Activated T-helper 1 cell treated with anti-CD3 and anti-CD28 coated beads, Interleukin-12 subunit alpha, Interleukin-12 subunit beta, Interleukin-2, Interleukin-4 antibody, amounts not matched to agents 30 ng/mL and 10 ng/mL and 1 ng/mL, durations not matched to agents 14 hours and 24 hours and 36 hours (primary cell): ENCODE measurements around the gene TNKS2. TPM values are rescaled to one million over a fixed set of nuclear protein-coding genes. Genes with fewer than 3 reads are reported as not detected.
"Not testable (repeated sequence)": the region's sequence is repeated elsewhere in the genome, so short reads cannot be mapped to it uniquely, and the experiment has no call there.

Experiments
- DNase-seq: peaks from one replicate; pipeline ENCODE4 v3.0.0; 2021; ENCODE audit warnings: low spot score
- H3K27ac Mint-ChIP-seq: one replicate; pipeline ENCODE4 v1.8.0; 2021; ENCODE audit warnings: mild to moderate bottlenecking, mixed read lengths
- H3K27me3 Mint-ChIP-seq: one replicate; pipeline ENCODE4 v1.8.0; 2022; ENCODE audit warnings: mild to moderate bottlenecking, moderate library complexity, mixed read lengths; ENCODE audit not compliant: insufficient read depth
- H3K36me3 Mint-ChIP-seq: one replicate; pipeline ENCODE4 v1.8.0; 2021; ENCODE audit warnings: low read depth, mixed read lengths
- H3K4me1 Mint-ChIP-seq: one replicate; pipeline ENCODE4 v1.8.0; 2021; ENCODE audit warnings: low read depth, mixed read lengths
- H3K4me3 Mint-ChIP-seq: one replicate; pipeline ENCODE4 v1.8.0; 2021; ENCODE audit warnings: mild to moderate bottlenecking, moderate library complexity, mixed read lengths
- H3K9me3 Mint-ChIP-seq: one replicate; pipeline ENCODE4 v1.8.0; 2021; ENCODE audit warnings: mixed read lengths
- intact Hi-C: fragments of 100-400 bp; cut with micrococcal nuclease; formaldehyde crosslinking; loops from one replicate; pipeline ENCODE4 v1.15.1; 2024
- total RNA-seq: library from RNA; stranded (reverse); gene quantifications from 2 replicates; pipeline ENCODE4 v1.2.3, GENCODE V29; 2022

The TNKS2 gene
- total RNA-seq = 29.9 and 30.6 TPM in 2 replicates

- H3K4me3 Mint-ChIP-seq = peak within 1 kb of the TSS; percentile 97
- peaks cover 62% of the 10 kb centered on the region for H3K4me1 Mint-ChIP-seq
- intact Hi-C loops = loop anchor here (1.0 to 10.0 kb wide), 15 partner anchors 40 to 1047 kb away; partner anchors contain the start of genes CPEB3, EXOC6, HECTD2 and KIF11
These were observed at the start of gene TNKS2 for GRCh38 chr10:91797874-91798648. Gene TNKS2 (plus strand): TSS chr10:91798426. CDS start chr10:91798691, 265 bp downstream.

GRCh38 chr10:91749592-91749991, 48.6 kb upstream of the TNKS2 start:
- H3K9me3 Mint-ChIP-seq, intact Hi-C loops, H3K36me3 Mint-ChIP-seq, DNase-seq, H3K4me3 Mint-ChIP-seq, H3K27ac Mint-ChIP-seq, H3K27me3 Mint-ChIP-seq, H3K4me1 Mint-ChIP-seq: not testable (repeated sequence)

More at GRCh38 chr10:91797874-91798648, at the start of gene TNKS2:
- H3K36me3 Mint-ChIP-seq = peaks cover 28% of the 10 kb centered on the region
- peak within 1 kb of the TSS; percentile 98 for H3K27ac Mint-ChIP-seq
- H3K9me3 Mint-ChIP-seq = no peaks in the 10 kb centered on the region
- H3K27me3 Mint-ChIP-seq = no peaks in the 10 kb centered on the region
- peak; percentile 93 for DNase-seq

DNA sequence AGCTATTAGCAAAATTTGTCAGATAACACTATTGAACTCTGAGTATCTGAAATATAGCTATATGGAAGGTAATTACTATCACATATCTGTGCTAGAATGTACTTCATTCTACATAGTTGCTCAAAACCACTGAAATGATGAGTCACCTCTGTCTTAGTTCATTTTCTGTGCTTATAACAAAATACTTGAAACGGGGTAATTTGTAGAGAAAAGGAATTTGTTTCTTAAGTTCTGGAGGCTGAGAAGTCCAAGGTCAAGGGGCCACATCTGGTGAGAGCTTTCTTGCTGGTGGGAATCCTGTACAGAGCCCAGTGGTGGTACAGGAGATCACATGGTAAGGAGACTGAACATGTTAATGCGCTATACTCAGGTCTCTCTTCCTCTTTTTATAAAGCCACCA, 41.9 kb upstream of the TNKS2 start:
- no peak overlapping the region for H3K27ac Mint-ChIP-seq
- peaks cover 19% of the 10 kb centered on the region for H3K27me3 Mint-ChIP-seq
- H3K4me1 Mint-ChIP-seq = no peaks in the 10 kb centered on the region
- no peaks in the 10 kb centered on the region for H3K9me3 Mint-ChIP-seq
- DNase-seq = no peak
- H3K36me3 Mint-ChIP-seq = no peaks in the 10 kb centered on the region
- intact Hi-C loops = loop anchor here (5.0 kb wide), 2 partner anchors 71 to 101 kb away; no protein-coding TSS in a partner anchor
- H3K4me3 Mint-ChIP-seq = no peak overlapping the region

- no peak overlapping the region for H3K27ac Mint-ChIP-seq
- no peaks in the 10 kb centered on the region for H3K4me1 Mint-ChIP-seq
- peaks cover 37% of the 10 kb centered on the region for H3K27me3 Mint-ChIP-seq
- intact Hi-C loops = loop anchor here (1.0 to 5.0 kb wide), 6 partner anchors 39 to 677 kb away; no protein-coding TSS in a partner anchor
- H3K4me3 Mint-ChIP-seq = no peak overlapping the region
- no peaks in the 10 kb centered on the region for H3K36me3 Mint-ChIP-seq
- no peak for DNase-seq
- no peaks in the 10 kb centered on the region for H3K9me3 Mint-ChIP-seq
These were observed 39.7 kb upstream of the TNKS2 start for GRCh38 chr10:91758303-91759146.

- intact Hi-C loops = loop anchor here (2.0 to 5.0 kb wide), 3 partner anchors 68 to 461 kb away; no protein-coding TSS in a partner anchor
- no peak overlapping the region for H3K4me3 Mint-ChIP-seq
- H3K27me3 Mint-ChIP-seq = peaks cover 38% of the 10 kb centered on the region
These were observed 38.6 kb upstream of the TNKS2 start for GRCh38 chr10:91759581-91759986.

GRCh38 chr10:91761721-91762120, 36.5 kb upstream of the TNKS2 start:
- peaks cover 34% of the 10 kb centered on the region for H3K27me3 Mint-ChIP-seq
- no peak for DNase-seq
- H3K9me3 Mint-ChIP-seq = no peaks in the 10 kb centered on the region
- intact Hi-C loops = no loop called here
- no peak overlapping the region for H3K27ac Mint-ChIP-seq
- H3K36me3 Mint-ChIP-seq = no peaks in the 10 kb centered on the region
- no peaks in the 10 kb centered on the region for H3K4me1 Mint-ChIP-seq
- H3K4me3 Mint-ChIP-seq = no peak overlapping the region

More at GRCh38 chr10:91759581-91759986, 38.6 kb upstream of the TNKS2 start:
- no peaks in the 10 kb centered on the region for H3K36me3 Mint-ChIP-seq
- H3K9me3 Mint-ChIP-seq = no peaks in the 10 kb centered on the region
- no peak for DNase-seq
- no peaks in the 10 kb centered on the region for H3K4me1 Mint-ChIP-seq
- no peak overlapping the region for H3K27ac Mint-ChIP-seq

GRCh38 chr10:91762878-91763277, 35.3 kb upstream of the TNKS2 start:
- no peak overlapping the region for H3K27ac Mint-ChIP-seq
- DNase-seq = no peak
- H3K27me3 Mint-ChIP-seq = peaks cover 29% of the 10 kb centered on the region
- intact Hi-C loops = no loop called here
- no peak overlapping the region for H3K4me3 Mint-ChIP-seq
- no peaks in the 10 kb centered on the region for H3K36me3 Mint-ChIP-seq
- H3K9me3 Mint-ChIP-seq = no peaks in the 10 kb centered on the region
- H3K4me1 Mint-ChIP-seq = no peaks in the 10 kb centered on the region

- H3K4me3 Mint-ChIP-seq = no peak overlapping the region
- no peaks in the 10 kb centered on the region for H3K36me3 Mint-ChIP-seq
- peaks cover 29% of the 10 kb centered on the region for H3K27me3 Mint-ChIP-seq
- H3K9me3 Mint-ChIP-seq = no peaks in the 10 kb centered on the region
- H3K27ac Mint-ChIP-seq = no peak overlapping the region
- intact Hi-C loops = no loop called here
- DNase-seq = no peak
- H3K4me1 Mint-ChIP-seq = no peaks in the 10 kb centered on the region
These were observed 31.6 kb upstream of the TNKS2 start for GRCh38 chr10:91766676-91767075.

DNA sequence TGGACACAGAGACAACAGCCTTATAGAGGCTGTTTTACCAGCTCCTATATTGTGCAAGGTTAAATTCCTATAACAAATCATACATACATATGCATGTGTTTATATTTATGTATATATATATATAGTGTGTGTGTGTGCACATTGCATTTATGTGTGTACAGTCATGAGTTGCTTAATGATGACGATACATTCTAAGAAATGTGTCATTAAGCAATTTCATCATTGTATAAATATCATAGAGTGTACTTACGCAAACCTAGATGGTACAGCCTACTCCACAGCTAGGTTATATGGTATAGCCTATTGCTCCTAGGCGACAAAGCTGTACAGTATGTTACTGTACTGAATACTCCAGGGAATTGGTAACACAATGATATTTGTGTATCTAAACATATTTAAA, 30.1 kb upstream of the TNKS2 start:
- no peak for DNase-seq
- H3K4me3 Mint-ChIP-seq = no peak overlapping the region
- H3K27me3 Mint-ChIP-seq = peaks cover 20% of the 10 kb centered on the region
- intact Hi-C loops = no loop called here
- no peaks in the 10 kb centered on the region for H3K36me3 Mint-ChIP-seq
- no peak overlapping the region for H3K27ac Mint-ChIP-seq
- no peaks in the 10 kb centered on the region for H3K4me1 Mint-ChIP-seq
- no peaks in the 10 kb centered on the region for H3K9me3 Mint-ChIP-seq

GRCh38 chr10:91771907-91772306, 26.3 kb upstream of the TNKS2 start:
- H3K4me1 Mint-ChIP-seq = no peaks in the 10 kb centered on the region
- H3K27ac Mint-ChIP-seq = no peak overlapping the region
- DNase-seq = no peak
- no peak overlapping the region for H3K4me3 Mint-ChIP-seq
- peaks cover 22% of the 10 kb centered on the region for H3K27me3 Mint-ChIP-seq
- no peaks in the 10 kb centered on the region for H3K36me3 Mint-ChIP-seq
- intact Hi-C loops = no loop called here
- no peaks in the 10 kb centered on the region for H3K9me3 Mint-ChIP-seq

GRCh38 chr10:91772461-91772860, 25.8 kb upstream of the TNKS2 start:
- no peaks in the 10 kb centered on the region for H3K4me1 Mint-ChIP-seq
- H3K9me3 Mint-ChIP-seq = no peaks in the 10 kb centered on the region
- H3K27ac Mint-ChIP-seq = no peak overlapping the region
- no peak overlapping the region for H3K4me3 Mint-ChIP-seq
- peaks cover 23% of the 10 kb centered on the region for H3K27me3 Mint-ChIP-seq
- H3K36me3 Mint-ChIP-seq = no peaks in the 10 kb centered on the region
- DNase-seq = no peak
- intact Hi-C loops = no loop called here

DNA sequence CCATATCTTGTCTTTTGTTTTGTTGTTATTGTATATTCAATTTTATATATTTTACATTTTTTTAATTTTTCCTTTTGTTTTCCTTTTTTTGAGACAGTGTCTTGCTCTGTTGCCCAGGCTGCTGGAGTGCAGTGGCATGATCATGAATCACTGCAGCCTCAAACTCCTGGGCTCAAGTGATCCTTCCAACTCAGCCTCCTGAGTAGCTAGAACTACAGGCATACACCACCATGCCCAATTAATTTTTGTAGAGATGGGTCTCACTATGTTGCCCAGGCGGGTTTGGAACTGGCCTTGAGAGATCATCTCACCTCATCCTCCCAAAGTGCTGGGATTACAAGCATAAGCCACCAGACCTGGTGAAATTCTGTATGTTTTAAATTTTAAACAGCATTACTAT, 25.4 kb upstream of the TNKS2 start:
- no peaks in the 10 kb centered on the region for H3K4me1 Mint-ChIP-seq

DNA sequence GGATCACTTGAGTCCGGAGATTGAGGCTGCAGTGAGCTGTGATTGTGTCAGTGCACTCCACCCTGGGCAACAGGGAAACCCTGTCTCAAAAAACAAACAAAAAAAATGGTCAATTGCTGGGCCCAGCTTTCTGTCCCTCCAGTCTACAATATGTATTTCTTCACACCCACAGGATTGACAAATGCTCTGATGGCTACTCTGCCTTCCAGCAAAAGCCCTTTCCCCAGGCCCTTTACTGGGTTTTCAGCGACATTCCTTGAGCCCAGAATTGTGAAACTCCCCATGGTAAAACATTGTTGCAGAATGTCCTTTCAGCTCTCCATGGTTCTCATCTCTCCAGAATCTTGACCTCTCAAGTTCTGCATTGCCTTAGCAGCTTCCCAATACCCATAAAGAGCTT, 23.7 kb upstream of the TNKS2 start:
- no peak overlapping the region for H3K4me3 Mint-ChIP-seq
- no peaks in the 10 kb centered on the region for H3K9me3 Mint-ChIP-seq
- DNase-seq = no peak
- peaks cover 33% of the 10 kb centered on the region for H3K27me3 Mint-ChIP-seq
- no peaks in the 10 kb centered on the region for H3K36me3 Mint-ChIP-seq
- intact Hi-C loops = no loop called here
- no peak overlapping the region for H3K27ac Mint-ChIP-seq
- no peaks in the 10 kb centered on the region for H3K4me1 Mint-ChIP-seq

More for the DNA sequence above, 25.4 kb upstream of the TNKS2 start:
- no peak for DNase-seq
- Mint-ChIP-seq H3K27ac (no peak overlapping the region), H3K4me3 (no peak overlapping the region), H3K36me3 (no peaks in the 10 kb centered on the region), H3K27me3 (peaks cover 24% of the 10 kb centered on the region), H3K9me3 (no peaks in the 10 kb centered on the region)
- intact Hi-C loops = no loop called here
